DND-41 (cell line): ENCODE data around the gene CD81.

ENCODE experiments used
- ATAC-seq: fragments of 200-7000 bp; cut with Tn5 transposase; 3 replicates; pipeline ENCODE4 v1.9.1; 2021; ENCODE audit warnings: low read depth; ENCODE audit not compliant: insufficient read depth
- DNase-seq: peaks from one replicate; pipeline ENCODE4 v3.0.0-alpha.2; 2020
- H2AFZ ChIP-seq: 2 replicates; pipeline ENCODE4 v1.6.0; 2012; ENCODE audit warnings: low read depth, low read length
- H3K27ac ChIP-seq: 2 replicates; pipeline ENCODE4 v1.5.1; 2012; ENCODE audit warnings: low read length, inconsistent platforms
- H3K27me3 ChIP-seq: fragments of 200-600 bp; sonication (generic); 2 replicates; pipeline ENCODE4 v1.6.0; 2012; ENCODE audit warnings: low read length, mild to moderate bottlenecking, inconsistent platforms; ENCODE audit not compliant: insufficient read depth, poor library complexity
- H3K36me3 ChIP-seq: 2 replicates; pipeline ENCODE4 v1.5.1; 2012; ENCODE audit warnings: low read length, inconsistent platforms; ENCODE audit not compliant: insufficient read depth
- H3K4me1 ChIP-seq: 2 replicates; pipeline ENCODE4 v1.5.1; 2012; ENCODE audit warnings: mild to moderate bottlenecking, low read length; ENCODE audit not compliant: insufficient read depth
- H3K4me2 ChIP-seq: 2 replicates; pipeline ENCODE4 v1.6.0; 2012; ENCODE audit warnings: mild to moderate bottlenecking, moderate library complexity, low read length, inconsistent platforms; ENCODE audit not compliant: insufficient read depth
- H3K4me3 ChIP-seq, 2 experiments: fragments of 200-600 bp in 1 of 2; shearing (Covaris generic) in 1 of 2; 2 replicates each; pipeline ENCODE4 v1.5.1; 2012 to 2016; ENCODE audit warnings: inconsistent platforms in 2 of 2, low read length in 2 of 2, mild to moderate bottlenecking in 2 of 2, low read depth in 1 of 2, moderate library complexity in 1 of 2
- H3K79me2 ChIP-seq: 2 replicates; pipeline ENCODE4 v1.6.0; 2012; ENCODE audit warnings: low read length, inconsistent platforms; ENCODE audit not compliant: insufficient read depth
- H3K9ac ChIP-seq: 2 replicates; pipeline ENCODE4 v1.6.0; 2012; ENCODE audit warnings: low read depth, mild to moderate bottlenecking, inconsistent platforms, low read length, moderate library complexity
- H3K9me3 ChIP-seq: 2 replicates; pipeline ENCODE4 v1.5.1; 2012; ENCODE audit warnings: low read length, moderate library complexity, mild to moderate bottlenecking, inconsistent platforms; ENCODE audit not compliant: insufficient read depth, severe bottlenecking
- H4K20me1 ChIP-seq: 2 replicates; pipeline ENCODE4 v1.6.0; 2012; ENCODE audit warnings: low read length; ENCODE audit not compliant: insufficient read depth
- EZH2 ChIP-seq: IDR thresholded peaks from 3 replicates; pipeline ENCODE4 v1.6.1; 2012; ENCODE audit warnings: borderline replicate concordance, low read depth, mild to moderate bottlenecking, moderate library complexity, low read length, inconsistent platforms; ENCODE audit not compliant: severe bottlenecking
- TF ChIP-seq, protein P1 (sequence below): IDR thresholded peaks from 2 replicates; pipeline ENCODE4 v1.5.1; 2012; ENCODE audit warnings: borderline replicate concordance, low read length, moderate library complexity, mild to moderate bottlenecking; ENCODE audit not compliant: poor library complexity, severe bottlenecking; ENCODE audit errors: extremely low read depth

CD81 gene

GRCh38 chr11:2406451-2406850 is 29.3 kb downstream of the CD81 start:
- ATAC-seq = no peak
- Histone ChIP-seq H3K36me3 (peaks cover 31% of the 10 kb centered on the region), H3K4me3 (no peak overlapping the region), H3K27me3 (no peaks in the 10 kb centered on the region), H2AFZ (no peak overlapping the region), H3K4me2 (no peak overlapping the region), H3K27ac (no peak overlapping the region), H3K4me1 (peaks cover 13% of the 10 kb centered on the region), H3K79me2 (peaks cover 16% of the 10 kb centered on the region), H4K20me1 (peaks cover 31% of the 10 kb centered on the region), H3K9ac (no peak overlapping the region), H3K9me3 (no peaks in the 10 kb centered on the region)
- no peak for TF ChIP-seq EZH2
- TF ChIP-seq, protein P1, sequence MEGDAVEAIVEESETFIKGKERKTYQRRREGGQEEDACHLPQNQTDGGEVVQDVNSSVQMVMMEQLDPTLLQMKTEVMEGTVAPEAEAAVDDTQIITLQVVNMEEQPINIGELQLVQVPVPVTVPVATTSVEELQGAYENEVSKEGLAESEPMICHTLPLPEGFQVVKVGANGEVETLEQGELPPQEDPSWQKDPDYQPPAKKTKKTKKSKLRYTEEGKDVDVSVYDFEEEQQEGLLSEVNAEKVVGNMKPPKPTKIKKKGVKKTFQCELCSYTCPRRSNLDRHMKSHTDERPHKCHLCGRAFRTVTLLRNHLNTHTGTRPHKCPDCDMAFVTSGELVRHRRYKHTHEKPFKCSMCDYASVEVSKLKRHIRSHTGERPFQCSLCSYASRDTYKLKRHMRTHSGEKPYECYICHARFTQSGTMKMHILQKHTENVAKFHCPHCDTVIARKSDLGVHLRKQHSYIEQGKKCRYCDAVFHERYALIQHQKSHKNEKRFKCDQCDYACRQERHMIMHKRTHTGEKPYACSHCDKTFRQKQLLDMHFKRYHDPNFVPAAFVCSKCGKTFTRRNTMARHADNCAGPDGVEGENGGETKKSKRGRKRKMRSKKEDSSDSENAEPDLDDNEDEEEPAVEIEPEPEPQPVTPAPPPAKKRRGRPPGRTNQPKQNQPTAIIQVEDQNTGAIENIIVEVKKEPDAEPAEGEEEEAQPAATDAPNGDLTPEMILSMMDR = no peak
- no peak for DNase-seq

DNA sequence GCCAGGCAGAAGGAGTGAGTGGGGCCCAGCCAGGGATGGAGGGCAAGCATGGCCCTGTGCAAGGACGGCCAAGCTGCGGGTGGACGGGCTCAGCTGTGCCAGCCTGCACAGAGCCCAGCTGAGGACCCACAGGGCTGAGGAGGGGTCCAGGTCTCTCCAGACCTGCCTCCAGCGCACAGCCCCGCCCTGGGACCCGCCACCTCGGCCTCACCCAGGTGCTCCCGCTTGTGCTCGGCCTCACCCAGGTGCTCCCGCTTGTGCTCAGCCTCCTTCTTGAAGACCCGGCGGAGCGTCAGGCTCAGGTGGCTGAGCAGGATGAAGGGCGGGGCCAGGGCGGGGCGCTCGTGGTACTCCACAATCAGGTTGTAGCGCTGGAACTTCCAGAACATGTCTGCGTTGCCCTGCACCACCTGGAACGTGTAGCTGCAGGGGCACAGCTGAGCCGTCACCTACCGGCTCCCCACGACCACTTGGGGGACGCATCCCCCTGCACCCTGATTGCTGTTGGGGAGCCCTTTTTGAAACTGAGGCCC is 29.8 kb downstream of the CD81 start:
- TF ChIP-seq, protein P1 = no peak
- no peak for TF ChIP-seq EZH2
- H2AFZ ChIP-seq = no peak overlapping the region

DNA sequence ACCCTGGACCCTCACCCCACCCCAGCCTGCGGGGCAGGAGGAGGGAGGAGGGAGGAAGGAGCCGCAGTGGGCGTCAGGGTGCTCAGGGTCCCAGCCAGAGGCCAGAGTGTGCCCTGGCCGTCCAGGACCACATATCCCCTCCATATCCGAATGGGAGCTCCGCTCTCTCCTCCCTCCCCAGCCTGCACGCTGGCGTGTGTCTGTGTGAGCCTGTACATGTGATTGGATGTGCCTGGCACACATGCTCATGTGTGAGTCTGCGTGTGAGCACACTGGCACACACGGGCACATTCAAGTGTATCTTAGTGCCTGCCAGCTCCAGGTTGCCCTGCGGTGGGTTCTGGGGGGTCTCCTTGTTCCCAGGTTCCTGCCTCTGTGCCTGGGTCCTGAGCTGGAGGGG is 31.6 kb downstream of the CD81 start:
- Histone ChIP-seq H3K4me3 (no peak overlapping the region), H2AFZ (no peak overlapping the region), H3K9ac (no peak overlapping the region), H3K27me3 (no peaks in the 10 kb centered on the region), H3K4me1 (no peaks in the 10 kb centered on the region), H3K79me2 (no peaks in the 10 kb centered on the region), H3K4me2 (no peak overlapping the region), H3K9me3 (no peaks in the 10 kb centered on the region), H3K27ac (no peak overlapping the region), H4K20me1 (peaks cover 9% of the 10 kb centered on the region), H3K36me3 (peaks cover 10% of the 10 kb centered on the region)
- TF ChIP-seq EZH2 = no peak
- TF ChIP-seq, protein P1 = no peak
- DNase-seq (no peak), ATAC-seq (no peak)

More for the DNA sequence above, 29.8 kb downstream of the CD81 start:
- H3K4me2 ChIP-seq = no peak overlapping the region
- DNase-seq = no peak
- no peak overlapping the region for H3K27ac ChIP-seq
- H3K27me3 ChIP-seq = no peaks in the 10 kb centered on the region
- no peak overlapping the region for H3K4me3 ChIP-seq
- H3K79me2 ChIP-seq = peaks cover 12% of the 10 kb centered on the region
- no peak for ATAC-seq
- H3K9ac ChIP-seq = no peak overlapping the region
- H3K4me1 ChIP-seq = peaks cover 8% of the 10 kb centered on the region
- H3K9me3 ChIP-seq = no peaks in the 10 kb centered on the region
- H4K20me1 ChIP-seq = peaks cover 27% of the 10 kb centered on the region
- peaks cover 27% of the 10 kb centered on the region for H3K36me3 ChIP-seq

DNA sequence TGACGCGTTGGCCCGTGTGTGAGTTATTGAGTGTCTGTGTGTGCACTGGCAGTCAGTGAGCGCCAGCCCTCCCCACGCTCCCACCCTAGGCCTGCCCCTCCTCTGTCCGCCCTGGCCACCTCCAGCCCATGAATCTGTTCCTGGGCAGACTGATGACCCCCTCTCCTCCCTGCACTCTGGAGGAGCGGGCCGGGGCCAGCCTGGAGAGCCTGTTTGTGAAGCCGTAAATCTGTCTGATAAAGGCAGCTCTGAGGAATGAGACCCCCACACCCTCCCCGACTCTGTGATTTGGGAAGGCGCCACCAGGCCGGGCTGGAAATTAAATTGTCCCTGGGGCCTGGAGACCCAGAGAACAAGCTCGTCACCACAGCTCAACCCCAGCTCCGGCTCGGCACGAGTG is 32.0 kb downstream of the CD81 start:
- Histone ChIP-seq H3K27ac (no peak overlapping the region), H3K9ac (no peak overlapping the region), H4K20me1 (peaks cover 5% of the 10 kb centered on the region; the same call in 1 of the 2 replicates), H3K36me3 (peaks cover 6% of the 10 kb centered on the region), H3K9me3 (no peaks in the 10 kb centered on the region), H2AFZ (no peak overlapping the region), H3K27me3 (no peaks in the 10 kb centered on the region), H3K4me3 (no peak overlapping the region), H3K4me2 (no peak overlapping the region), H3K79me2 (no peaks in the 10 kb centered on the region), H3K4me1 (no peaks in the 10 kb centered on the region)
- no peak for DNase-seq
- TF ChIP-seq, protein P1 = no peak
- no peak for TF ChIP-seq EZH2
- no peak for ATAC-seq
